H1 (cell line): Measurements from ENCODE around the gene GOLGA6B. TPM values are rescaled to one million over a fixed set of nuclear protein-coding genes. Genes with fewer than 3 reads are reported as not detected.
"Not testable (repeated sequence)": the region's sequence is repeated elsewhere in the genome, so short reads cannot be mapped to it uniquely, and the experiment has no call there.

Source experiments
- CTCF ChIA-PET: fragments of 300-600 bp; sonication (Branson Sonifier 250); formaldehyde crosslinking; loops from one replicate; lab custom pipeline; 2021; ENCODE audit not compliant: partially characterized antibody; lab: Charles Lee
- POLR2A ChIA-PET: fragments of 300-600 bp; sonication (Branson Sonifier 250); formaldehyde crosslinking; loops from one replicate; lab custom pipeline; 2021; ENCODE audit warnings: inconsistent platforms; ENCODE audit not compliant: partially characterized antibody; lab: Charles Lee
- DNase-seq, 2 experiments: peaks; one replicate each; pipeline versions ENCODE4 v3.0.0 to v3.0.0-alpha.2; 2010 to 2022; ENCODE audit warnings: low spot score in 2 of 2, low read depth in 1 of 2, mixed read lengths in 1 of 2
- FAIRE-seq: peaks from 2 replicates; lab custom pipeline; 2011; peaks lifted over from hg19 to GRCh38; lab: Jason Lieb, UNC
- H2AFZ ChIP-seq: 2 replicates; pipeline ENCODE4 v1.8.1; 2012; ENCODE audit warnings: low read length, inconsistent platforms
- H2AK5ac ChIP-seq: 2 replicates; pipeline ENCODE4 v1.6.1; 2013; ENCODE audit warnings: low read depth, low read length
- H2BK120ac ChIP-seq: replicated peaks from 2 replicates; pipeline ENCODE3; 2013; ENCODE audit warnings: low read depth, low read length, inconsistent platforms
- H2BK12ac ChIP-seq: 2 replicates; pipeline ENCODE4 v1.6.1; 2013; ENCODE audit warnings: low read depth, low read length
- H2BK15ac ChIP-seq: 2 replicates; pipeline ENCODE4 v1.6.1; 2013; ENCODE audit warnings: low read length
- H2BK20ac ChIP-seq: 2 replicates; pipeline ENCODE4 v1.6.1; 2013; ENCODE audit warnings: low read length
- H2BK5ac ChIP-seq: 2 replicates; pipeline ENCODE4 v1.6.1; 2013; ENCODE audit warnings: low read depth, low read length
- H3K14ac ChIP-seq: 2 replicates; pipeline ENCODE4 v1.6.1; 2013; ENCODE audit warnings: inconsistent platforms; ENCODE audit not compliant: insufficient read length
- H3K18ac ChIP-seq: 2 replicates; pipeline ENCODE4 v1.6.1; 2013; ENCODE audit warnings: low read length; ENCODE audit errors: extremely low read depth
- H3K23ac ChIP-seq: 2 replicates; pipeline ENCODE4 v1.6.1; 2013; ENCODE audit warnings: inconsistent platforms; ENCODE audit not compliant: insufficient read length
- H3K23me2 ChIP-seq: 2 replicates; pipeline ENCODE4 v1.6.1; 2013; ENCODE audit warnings: low read depth, low read length
- H3K27ac ChIP-seq: 2 replicates; pipeline ENCODE4 v1.6.1; 2011; ENCODE audit warnings: low read depth, low read length, inconsistent platforms
- H3K27me3 ChIP-seq, 4 experiments: replicated peaks in 1 of 4; 1 replicate in 1 of 4; 2 replicates in 3 of 4; pipeline versions ENCODE4 v1.6.1 to v1.8.1; 2011 to 2013; ENCODE audit warnings: low read length in 3 of 4, mild to moderate bottlenecking in 3 of 4, inconsistent platforms in 2 of 4, mixed read lengths in 2 of 4, moderate library complexity in 1 of 4; ENCODE audit not compliant: control insufficient read depth in 3 of 4, insufficient read depth in 3 of 4; ENCODE audit errors: extremely low read depth in 1 of 4
- H3K36me3 ChIP-seq, 4 experiments: 2 replicates each; pipeline versions ENCODE4 v1.6.1 to v1.8.1; 2011 to 2013; ENCODE audit warnings: mild to moderate bottlenecking in 4 of 4, low read length in 3 of 4, moderate library complexity in 2 of 4, control low read depth in 1 of 4, inconsistent platforms in 1 of 4; ENCODE audit not compliant: insufficient read depth in 4 of 4, control insufficient read depth in 2 of 4
- H3K4ac ChIP-seq: replicated peaks from 2 replicates; pipeline ENCODE3; 2013; ENCODE audit warnings: low read length, low read depth, mixed read lengths, inconsistent platforms; ENCODE audit not compliant: insufficient read length
- H3K4me1 ChIP-seq, 4 experiments: replicated peaks in 1 of 4; 1 replicate in 1 of 4; 2 replicates in 3 of 4; pipeline versions ENCODE4 v1.6.1 to v1.8.1; 2011 to 2013; ENCODE audit warnings: low read length in 3 of 4, inconsistent platforms in 2 of 4, mixed read lengths in 1 of 4; ENCODE audit not compliant: insufficient read depth in 4 of 4, control insufficient read depth in 3 of 4
- H3K4me2 ChIP-seq, 2 experiments: 2 replicates each; pipeline versions ENCODE4 v1.6.1 to v1.8.1; 2011 to 2013; ENCODE audit warnings: low read depth in 2 of 2, low read length in 2 of 2, control low read depth in 1 of 2, inconsistent platforms in 1 of 2, mild to moderate bottlenecking in 1 of 2; ENCODE audit not compliant: insufficient read depth in 1 of 2
- H3K4me3 ChIP-seq, 4 experiments: fragments of 200-600, 300-600 bp in 1 of 4; sonication (generic), shearing (Covaris generic), sonication (Bioruptor Twin) in 1 of 4; 2 replicates each; pipeline versions ENCODE4 v1.5.1 to v1.8.1; 2011 to 2016; ENCODE audit warnings: low read length in 4 of 4, low read depth in 3 of 4, control low read depth in 2 of 4, inconsistent platforms in 2 of 4, mild to moderate bottlenecking in 2 of 4, mixed read lengths in 1 of 4, moderate library complexity in 1 of 4; ENCODE audit not compliant: insufficient read depth in 2 of 4; ENCODE audit errors: extremely low read depth in 1 of 4
- H3K56ac ChIP-seq: replicated peaks from 2 replicates; pipeline ENCODE3; 2013; ENCODE audit warnings: low read depth, mild to moderate bottlenecking, mixed read lengths, low read length, inconsistent platforms; ENCODE audit not compliant: insufficient read length
- H3K79me1 ChIP-seq: 2 replicates; pipeline ENCODE4 v1.6.1; 2013; ENCODE audit warnings: low read depth, low read length, control low read depth
- H3K79me2 ChIP-seq, 2 experiments: 2 replicates each; pipeline versions ENCODE4 v1.6.1 to v1.8.1; 2012 to 2013; ENCODE audit warnings: low read length in 2 of 2, mild to moderate bottlenecking in 2 of 2, inconsistent platforms in 1 of 2; ENCODE audit not compliant: insufficient read depth in 2 of 2, control insufficient read depth in 1 of 2
- H3K9ac ChIP-seq, 4 experiments: replicated peaks in 1 of 4; 1 replicate in 1 of 4; 2 replicates in 3 of 4; pipeline versions ENCODE4 v1.6.1 to v1.8.1; 2011 to 2013; ENCODE audit warnings: low read depth in 3 of 4, low read length in 3 of 4, control low read depth in 2 of 4, mild to moderate bottlenecking in 2 of 4, moderate library complexity in 2 of 4, inconsistent platforms in 1 of 4; ENCODE audit errors: extremely low read depth in 1 of 4
- H3K9me3 ChIP-seq, 2 experiments: 2 replicates each; pipeline versions ENCODE4 v1.6.1 to v1.8.1; 2012 to 2013; ENCODE audit warnings: mild to moderate bottlenecking in 2 of 2, moderate library complexity in 2 of 2, control low read depth in 1 of 2, inconsistent platforms in 1 of 2, low read depth in 1 of 2, low read length in 1 of 2, mixed read lengths in 1 of 2; ENCODE audit not compliant: insufficient read depth in 2 of 2
- H4K20me1 ChIP-seq, 2 experiments: replicated peaks in 1 of 2; 2 replicates each; pipeline versions ENCODE3 to v1.8.1; 2011 to 2013; ENCODE audit warnings: inconsistent platforms in 2 of 2, low read length in 2 of 2, mild to moderate bottlenecking in 1 of 2; ENCODE audit not compliant: insufficient read depth in 2 of 2, control insufficient read depth in 1 of 2
- H4K5ac ChIP-seq: 2 replicates; pipeline ENCODE4 v1.6.1; 2013; ENCODE audit warnings: low read length, low read depth, mixed read lengths, inconsistent platforms; ENCODE audit not compliant: insufficient read length
- H4K8ac ChIP-seq: 2 replicates; pipeline ENCODE4 v1.8.0; 2013; ENCODE audit warnings: mild to moderate bottlenecking, moderate library complexity, low read length, inconsistent platforms; ENCODE audit not compliant: insufficient read depth; ENCODE audit errors: extremely low read depth
- H4K91ac ChIP-seq: replicated peaks from 2 replicates; pipeline ENCODE3; 2013; ENCODE audit warnings: low read length, mixed read lengths, inconsistent platforms; ENCODE audit not compliant: insufficient read length
- WGBS, 2 experiments: shearing (Covaris generic) in 1 of 2; methylation state at CpG; one replicate each; pipeline versions ENCODE4 v1.1.6 to v1.1.7; 2013 to 2015; ENCODE audit warnings: low lambda C conversion rate in 2 of 2, mixed read lengths in 2 of 2, inconsistent platforms in 1 of 2, low coverage in 1 of 2, missing lambda C conversion rate in 1 of 2; ENCODE audit not compliant: insufficient replicate concordance in 2 of 2, insufficient coverage in 1 of 2, insufficient read length in 1 of 2; ENCODE audit errors: extremely low coverage in 1 of 2, missing lambda C conversion rate in 1 of 2; 5-methylcytosine and 5-hydroxymethylcytosine counted together
- polyA plus RNA-seq, 7 experiments: library from polyadenylated mRNA; depleted of rRNA in 3 of 7; stranded (reverse) in 5 of 7; unstranded in 2 of 7; fragments of >200 nt in 5 of 7; fragments of 200-250 nt in 2 of 7; gene quantifications; 1 replicate in 5 of 7; 2 replicates in 1 of 7; 4 replicates in 1 of 7; pipeline versions ENCODE4 v1.2.1 to v1.2.3, GENCODE V29; 2011 to 2013; ENCODE audit warnings: missing spikeins in 2 of 7, mixed read lengths in 2 of 7
- total RNA-seq: library from RNA; stranded (reverse); fragmentation: NEBNext Ultra II Directional; extraction: Animal tissue kit (Norgen Biotek cat#: 25700); gene quantifications from 2 replicates; pipeline ENCODE4 v1.2.1, GENCODE V29; 2021

Gene GOLGA6B
- total and polyA plus RNA-seq, 2 of the 8 experiments (the other 6 are each of a cell fraction or from before 2014, with no cell fraction given): 0.09 TPM; not detected in 1

DNA sequence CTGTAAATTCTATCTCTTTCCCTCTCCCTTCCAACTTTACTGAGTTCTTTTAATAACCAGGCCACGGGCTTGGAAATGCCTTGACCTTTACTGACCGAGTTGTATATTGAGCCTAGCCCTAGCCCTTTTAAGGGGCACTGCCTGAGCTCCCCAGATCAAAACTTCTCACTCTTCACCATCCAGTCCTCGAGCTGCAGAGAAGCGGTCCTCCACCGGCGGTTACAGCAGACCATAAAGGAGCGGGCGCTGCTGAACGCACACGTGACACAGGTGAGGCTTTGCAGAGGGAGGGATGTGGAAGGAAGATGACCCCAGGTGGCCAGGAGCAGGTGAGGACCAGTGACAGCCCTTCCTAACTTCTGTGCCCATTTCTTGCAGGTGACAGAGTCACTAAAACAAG lies 6.6 kb downstream of the GOLGA6B start:
- H4K8ac ChIP-seq, H3K4me1 ChIP-seq, POLR2A ChIA-PET, H2BK20ac ChIP-seq, CTCF ChIA-PET, H3K9ac ChIP-seq, H3K14ac ChIP-seq, H3K36me3 ChIP-seq, H3K27me3 ChIP-seq, H2BK12ac ChIP-seq, H2BK5ac ChIP-seq, H2BK120ac ChIP-seq, H3K4ac ChIP-seq, H3K4me2 ChIP-seq, FAIRE-seq, H3K18ac ChIP-seq, H4K20me1 ChIP-seq, H2BK15ac ChIP-seq, H3K23ac ChIP-seq, H4K91ac ChIP-seq, H3K4me3 ChIP-seq, H3K79me1 ChIP-seq, H3K79me2 ChIP-seq, H2AFZ ChIP-seq, H3K9me3 ChIP-seq, H4K5ac ChIP-seq, H3K56ac ChIP-seq, H3K23me2 ChIP-seq, H2AK5ac ChIP-seq, H3K27ac ChIP-seq: not testable (repeated sequence)
- DNase-seq: peak in 1 of 2 experiments; percentile 20
- WGBS, 2 experiments: 94% methylated on average over 8 of the region's 10 CpGs; no CpG with 5 or more reads in 1 of the 2 experiments
